ENCODE data around the gene DET1. TPM values are rescaled to one million over a fixed set of nuclear protein-coding genes. Genes with fewer than 3 reads are reported as not detected.
A peak's percentile ranks its signal among the peaks of the same experiment; 100 is the strongest.
"Not testable (repeated sequence)": the region's sequence is repeated elsewhere in the genome, so short reads cannot be mapped to it uniquely, and the experiment has no call there.

The DET1 gene
- total RNA-seq, 1 donor from 2014 or later = 3.2 TPM

- Histone ChIP-seq H3K36me3 (ENCODE audit: control insufficient read depth, insufficient read depth, low read length) (no peaks in the 10 kb centered on the region), H3K4me3 (ENCODE audit: low read depth, low read length) (no peak overlapping the region), H3K27me3 (ENCODE audit: control insufficient read depth, insufficient read depth, low read length) (no peaks in the 10 kb centered on the region)
- FAIRE-seq (no peak), DNase-seq (ENCODE audit: low read depth) (no peak)
- TF ChIP-seq, protein P1, sequence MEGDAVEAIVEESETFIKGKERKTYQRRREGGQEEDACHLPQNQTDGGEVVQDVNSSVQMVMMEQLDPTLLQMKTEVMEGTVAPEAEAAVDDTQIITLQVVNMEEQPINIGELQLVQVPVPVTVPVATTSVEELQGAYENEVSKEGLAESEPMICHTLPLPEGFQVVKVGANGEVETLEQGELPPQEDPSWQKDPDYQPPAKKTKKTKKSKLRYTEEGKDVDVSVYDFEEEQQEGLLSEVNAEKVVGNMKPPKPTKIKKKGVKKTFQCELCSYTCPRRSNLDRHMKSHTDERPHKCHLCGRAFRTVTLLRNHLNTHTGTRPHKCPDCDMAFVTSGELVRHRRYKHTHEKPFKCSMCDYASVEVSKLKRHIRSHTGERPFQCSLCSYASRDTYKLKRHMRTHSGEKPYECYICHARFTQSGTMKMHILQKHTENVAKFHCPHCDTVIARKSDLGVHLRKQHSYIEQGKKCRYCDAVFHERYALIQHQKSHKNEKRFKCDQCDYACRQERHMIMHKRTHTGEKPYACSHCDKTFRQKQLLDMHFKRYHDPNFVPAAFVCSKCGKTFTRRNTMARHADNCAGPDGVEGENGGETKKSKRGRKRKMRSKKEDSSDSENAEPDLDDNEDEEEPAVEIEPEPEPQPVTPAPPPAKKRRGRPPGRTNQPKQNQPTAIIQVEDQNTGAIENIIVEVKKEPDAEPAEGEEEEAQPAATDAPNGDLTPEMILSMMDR (IDR thresholded peaks at IDR 0.05; ENCODE audit: insufficient read depth, low read length, severe bottlenecking) = no peak
Measured at GRCh38 chr15:88564741-88565140, 18.3 kb upstream of the DET1 start.

DNA sequence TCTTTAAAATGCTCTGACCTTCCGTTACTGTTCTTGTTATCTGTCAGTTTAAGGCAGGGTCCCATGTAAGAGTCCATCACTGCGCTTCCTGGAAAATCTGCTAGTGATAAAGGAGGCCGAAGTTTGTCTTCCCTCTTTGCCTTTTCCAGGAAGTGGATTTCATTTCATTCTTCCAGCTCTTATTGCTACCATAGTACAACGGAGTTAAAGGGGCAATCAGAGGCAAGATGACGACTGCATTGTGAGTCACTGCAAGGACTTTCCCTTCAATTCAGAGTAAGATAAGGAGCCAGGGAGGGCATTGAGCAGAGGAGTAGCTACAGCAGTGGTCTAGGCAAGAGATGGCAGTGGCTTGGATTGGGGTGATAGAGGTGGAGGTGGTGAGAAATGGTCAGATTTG lies 17.2 kb upstream of the DET1 start:
- peak; percentile 19 for DNase-seq (ENCODE audit: low read depth)
- FAIRE-seq = no peak
- Histone ChIP-seq H3K27me3 (ENCODE audit: control insufficient read depth, insufficient read depth, low read length) (no peaks in the 10 kb centered on the region), H3K36me3 (ENCODE audit: control insufficient read depth, insufficient read depth, low read length) (no peaks in the 10 kb centered on the region), H3K4me3 (ENCODE audit: low read depth, low read length) (no peak overlapping the region)
- TF ChIP-seq, protein P1 (IDR thresholded peaks at IDR 0.05; ENCODE audit: insufficient read depth, low read length, severe bottlenecking) = no peak

GRCh38 chr15:88559565-88559964 lies 13.1 kb upstream of the DET1 start:
- H3K27me3 ChIP-seq (ENCODE audit: control insufficient read depth, insufficient read depth, low read length); H3K4me3 ChIP-seq (ENCODE audit: low read depth, low read length); H3K36me3 ChIP-seq (ENCODE audit: control insufficient read depth, insufficient read depth, low read length); FAIRE-seq; DNase-seq (ENCODE audit: low read depth): not testable (repeated sequence)

DNA sequence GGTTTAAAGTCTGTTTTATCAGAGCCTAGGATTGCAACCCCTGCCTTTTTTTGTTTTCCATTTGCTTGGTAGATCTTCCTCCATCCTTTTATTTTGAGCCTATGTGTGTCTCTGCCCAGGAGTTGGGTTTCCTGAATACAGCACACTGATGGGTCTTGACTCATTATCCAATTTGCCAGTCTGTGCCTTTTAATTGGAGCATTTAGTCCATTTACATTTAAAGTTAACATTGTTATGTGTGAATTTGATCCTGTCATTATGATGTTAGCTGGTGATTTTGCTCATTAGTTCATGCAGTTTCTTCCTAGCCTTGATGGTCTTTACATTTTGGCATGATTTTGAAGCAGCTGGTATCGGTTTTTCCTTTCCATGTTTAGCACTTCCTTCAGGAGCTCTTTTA lies 11.5 kb upstream of the DET1 start:
- not testable (repeated sequence) for FAIRE-seq; H3K27me3 ChIP-seq (ENCODE audit: control insufficient read depth, insufficient read depth, low read length); H3K36me3 ChIP-seq (ENCODE audit: control insufficient read depth, insufficient read depth, low read length); DNase-seq (ENCODE audit: low read depth); H3K4me3 ChIP-seq (ENCODE audit: low read depth, low read length)

GRCh38 chr15:88548009-88548408 lies 1.5 kb upstream of the DET1 start:
- not testable (repeated sequence) for DNase-seq (ENCODE audit: low read depth); FAIRE-seq; H3K27me3 ChIP-seq (ENCODE audit: control insufficient read depth, insufficient read depth, low read length); H3K36me3 ChIP-seq (ENCODE audit: control insufficient read depth, insufficient read depth, low read length); H3K4me3 ChIP-seq (ENCODE audit: low read depth, low read length)

DNA sequence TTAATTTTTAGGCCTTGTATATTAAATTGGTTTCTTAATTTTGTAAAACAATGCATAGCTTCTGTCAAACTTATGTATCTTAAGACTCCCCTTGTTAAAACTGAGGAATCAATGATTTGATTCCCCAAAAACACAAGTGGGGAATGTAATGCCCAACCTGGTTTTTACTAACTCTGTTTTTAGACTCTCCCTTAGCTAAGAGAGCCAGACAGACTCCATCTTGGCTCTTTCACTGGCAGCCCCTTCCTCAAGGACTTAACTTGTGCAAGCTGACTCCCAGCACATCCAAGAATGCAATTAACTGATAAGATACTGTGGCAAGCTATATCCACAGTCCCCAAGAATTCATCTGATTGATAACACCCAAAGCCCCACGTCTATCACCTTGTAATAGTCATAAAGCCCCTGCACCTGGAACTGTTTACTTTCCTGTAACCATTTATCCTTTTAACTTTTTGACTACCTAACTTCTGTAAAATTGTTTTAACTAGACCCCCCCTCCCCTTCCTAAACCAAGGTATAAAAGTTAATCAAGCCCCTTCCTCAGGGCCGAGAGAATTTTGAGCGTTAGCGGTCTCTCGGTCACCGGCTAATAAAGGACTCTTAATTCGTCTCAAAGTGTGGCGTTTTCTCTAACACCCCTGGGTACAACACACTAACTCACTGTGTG lies 768 bp downstream of the DET1 start:
- not testable (repeated sequence) for H3K36me3 ChIP-seq (ENCODE audit: control insufficient read depth, insufficient read depth, low read length); FAIRE-seq

DNA sequence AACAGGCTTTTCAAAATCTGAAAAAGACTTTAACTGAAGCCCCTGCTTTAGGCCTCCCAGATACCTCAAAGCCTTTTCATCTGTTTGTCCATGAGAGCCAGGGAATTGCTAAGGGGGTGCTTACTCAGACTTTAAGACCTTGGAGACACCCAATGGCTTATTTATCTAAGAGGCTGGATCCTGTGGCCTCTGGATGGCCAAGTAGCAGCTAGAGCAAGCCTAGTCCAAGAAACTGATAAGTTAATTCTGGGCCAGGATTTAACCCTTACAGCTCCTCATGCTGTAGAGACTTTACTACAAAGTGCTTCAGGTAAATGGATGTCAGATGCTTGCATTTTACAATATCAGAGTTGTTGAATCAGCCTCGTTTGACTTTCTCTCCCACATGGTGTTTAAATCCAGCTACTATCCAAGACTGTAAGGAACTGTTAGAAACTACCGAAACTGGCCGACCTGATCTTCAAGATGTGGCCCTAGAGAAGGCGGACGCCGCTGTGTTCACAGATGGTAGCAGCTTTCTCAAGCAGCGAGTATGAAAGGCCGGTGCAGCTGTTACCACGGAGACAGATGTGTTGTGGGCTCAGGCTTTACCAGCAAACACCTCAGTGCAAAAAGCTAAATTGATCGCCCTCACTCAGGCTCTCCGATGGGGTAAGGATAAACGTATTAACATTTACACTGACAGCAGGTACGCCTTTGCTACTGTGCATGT lies 3.3 kb downstream of the DET1 start:
- DNase-seq (ENCODE audit: low read depth) (no peak), FAIRE-seq (no peak)
- TF ChIP-seq, protein P1 (IDR thresholded peaks at IDR 0.05; ENCODE audit: insufficient read depth, low read length, severe bottlenecking) = no peak
- no peaks in the 10 kb centered on the region for H3K36me3 ChIP-seq (ENCODE audit: control insufficient read depth, insufficient read depth, low read length)
- no peaks in the 10 kb centered on the region for H3K27me3 ChIP-seq (ENCODE audit: control insufficient read depth, insufficient read depth, low read length)
- no peak overlapping the region for H3K4me3 ChIP-seq (ENCODE audit: low read depth, low read length)

More for the DNA sequence above, 768 bp downstream of the DET1 start:
- peak overlapping the region; percentile 68 for H3K4me3 ChIP-seq (ENCODE audit: low read depth, low read length)
- not testable (repeated sequence) for H3K27me3 ChIP-seq (ENCODE audit: control insufficient read depth, insufficient read depth, low read length); DNase-seq (ENCODE audit: low read depth)

GRCh38 chr15:88542342-88542733 lies 4.1 kb downstream of the DET1 start:
- FAIRE-seq = no peak
- H3K4me3 ChIP-seq (ENCODE audit: low read depth, low read length) = no peak overlapping the region
- H3K27me3 ChIP-seq (ENCODE audit: control insufficient read depth, insufficient read depth, low read length) = no peaks in the 10 kb centered on the region
- no peaks in the 10 kb centered on the region for H3K36me3 ChIP-seq (ENCODE audit: control insufficient read depth, insufficient read depth, low read length)
- DNase-seq (ENCODE audit: low read depth) = no peak
- TF ChIP-seq, protein P1 (IDR thresholded peaks at IDR 0.05; ENCODE audit: insufficient read depth, low read length, severe bottlenecking) = no peak
